Hepatocyte (in vitro differentiated cells): Measurements from ENCODE around the gene UBXN7.

Experiments used
- CTCF ChIP-seq: fragments of 200-600 bp; sonication (generic); IDR thresholded peaks from 2 replicates; pipeline ENCODE4 v1.5.1; 2016; ENCODE audit warnings: antibody characterized with exemption, mild to moderate bottlenecking; ENCODE audit not compliant: poor library complexity
- EZH2phosphoT487 ChIP-seq: fragments of 200-600 bp; sonication (generic); IDR thresholded peaks from one replicate; pipeline ENCODE4 v1.6.1; 2018; ENCODE audit warnings: antibody characterized with exemption, mild to moderate bottlenecking, low read depth, moderate library complexity; ENCODE audit not compliant: unreplicated experiment, severe bottlenecking

GRCh38 chr3:196463804-196464203 lies 31.6 kb upstream of the UBXN7 start:
- TF ChIP-seq CTCF: no peak
- TF ChIP-seq EZH2phosphoT487: no peak
